Esophagus muscularis mucosa (tissue), 4 donors: ENCODE measurements around the gene PSME4. TPM values are rescaled to one million over a fixed set of nuclear protein-coding genes. Genes with fewer than 3 reads are reported as not detected.

Experiments
- DNase-seq: peaks from one replicate; pipeline ENCODE4 v3.0.0-alpha.2; 2017; ENCODE audit errors: extremely low spot score
- H3K27ac ChIP-seq, 4 donors: fragments of 200-600 bp; sonication (generic); replicated peaks in 1 of 4; 1 replicate in 3 of 4; 2 replicates in 1 of 4; pipeline ENCODE4 v1.5.1; 2016 to 2019; ENCODE audit warnings: mild to moderate bottlenecking in 1 of 4
- H3K27me3 ChIP-seq, 4 donors: fragments of 200-600 bp; sonication (generic); one replicate each; pipeline versions ENCODE4 v1.5.1 to v1.6.0; 2016 to 2019
- H3K36me3 ChIP-seq, 4 donors: fragments of 200-600 bp; sonication (generic); one replicate each; pipeline ENCODE4 v1.5.1; 2016 to 2019
- H3K4me1 ChIP-seq, 4 donors: fragments of 200-600 bp; sonication (generic); one replicate each; pipeline ENCODE4 v1.5.1; 2016 to 2019
- H3K4me3 ChIP-seq, 4 donors: fragments of 200-600 bp; sonication (generic); 1 replicate in 2 of 4; 2 replicates in 2 of 4; pipeline ENCODE4 v1.5.1; 2016 to 2019; ENCODE audit warnings: mild to moderate bottlenecking in 4 of 4, moderate library complexity in 1 of 4
- H3K9me3 ChIP-seq, 4 donors: fragments of 200-600 bp; sonication (generic); 1 replicate in 3 of 4; 2 replicates in 1 of 4; pipeline ENCODE4 v1.5.1; 2016 to 2019
- EP300 ChIP-seq: sonication (generic); formaldehyde crosslinking; IDR thresholded peaks from one replicate; pipeline ENCODE4 v1.6.1; 2017; ENCODE audit warnings: antibody characterized with exemption
- POLR2A ChIP-seq: fragments of 450-650 bp; IDR thresholded peaks from one replicate; pipeline ENCODE4 v1.6.1; 2017; ENCODE audit warnings: antibody characterized with exemption, moderate library complexity, mild to moderate bottlenecking, low read depth
- POLR2AphosphoS5 ChIP-seq, 2 donors: sonication (generic); formaldehyde crosslinking; IDR thresholded peaks; one replicate each; pipeline ENCODE4 v1.6.1; 2017; ENCODE audit warnings: antibody characterized with exemption in 2 of 2
- WGBS: methylation state at CpG from one replicate; pipeline ENCODE4 v1.1.5; 2018; 5-methylcytosine and 5-hydroxymethylcytosine counted together
- intact Hi-C: fragments of 100-400 bp; cut with DNase I; formaldehyde crosslinking; loops from one replicate; pipeline ENCODE4 v1.15.1; 2023
- small RNA-seq, 3 donors: library from RNA; depleted of rRNA; stranded (forward); fragments of <200 nt; gene quantifications; one replicate each; pipeline ENCODE3, GENCODE V24; 2016
- total RNA-seq, 4 donors: library from RNA; depleted of rRNA; stranded (reverse); fragments of >200 nt; gene quantifications; one replicate each; pipeline versions ENCODE4 v1.1.0 to v1.2.1, GENCODE V29; 2016
- TF ChIP-seq, protein P1 (sequence below), 3 experiments: fragments of 200-600 bp in 2 of 3; fragments of 450-650 bp in 1 of 3; sonication (generic) in 2 of 3; IDR thresholded peaks; one replicate each; pipeline ENCODE4 v1.5.1; 2017 to 2019; ENCODE audit warnings: antibody characterized with exemption in 3 of 3, mild to moderate bottlenecking in 2 of 3, moderate library complexity in 1 of 3

Gene PSME4
- total RNA-seq, 4 donors from 2014 or later = 47.5 to 65.8 (median 48.3) TPM

DNA sequence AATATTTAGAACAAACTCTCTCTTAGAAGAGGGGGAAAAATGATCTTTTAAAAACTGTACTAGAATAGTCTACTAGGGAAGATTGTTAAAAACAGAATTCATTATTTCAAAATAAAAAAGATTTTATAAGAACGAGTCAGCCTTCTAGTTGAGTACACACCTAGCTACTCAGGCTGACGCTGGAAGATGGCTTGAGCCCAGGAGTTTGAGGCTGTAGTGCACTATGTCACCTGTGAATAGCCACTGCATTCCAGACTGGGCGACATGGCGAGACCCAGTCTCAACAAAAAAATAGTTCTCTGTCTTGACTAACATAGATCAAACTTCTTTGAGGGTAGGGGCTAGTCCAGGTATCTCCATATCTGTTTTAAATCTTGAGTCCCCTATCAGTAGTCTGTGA, 150.1 kb downstream of the PSME4 start:
- intact Hi-C loops = loop anchor here (5.0 kb wide), 1 partner anchor 37 kb away; the partner anchor contains the start of gene GPR75
- Histone ChIP-seq H3K9me3 (no peaks in the 10 kb centered on the region), H3K36me3 (peaks cover 3 to 42% (median 34%) of the 10 kb centered on the region in 4 donors), H3K27ac (no peak overlapping the region), H3K4me1 (peaks cover 0 to under 1% (median under 1%) of the 10 kb centered on the region in 4 donors), H3K27me3 (no peaks in the 10 kb centered on the region), H3K4me3 (no peak overlapping the region)
- TF ChIP-seq, protein P1, sequence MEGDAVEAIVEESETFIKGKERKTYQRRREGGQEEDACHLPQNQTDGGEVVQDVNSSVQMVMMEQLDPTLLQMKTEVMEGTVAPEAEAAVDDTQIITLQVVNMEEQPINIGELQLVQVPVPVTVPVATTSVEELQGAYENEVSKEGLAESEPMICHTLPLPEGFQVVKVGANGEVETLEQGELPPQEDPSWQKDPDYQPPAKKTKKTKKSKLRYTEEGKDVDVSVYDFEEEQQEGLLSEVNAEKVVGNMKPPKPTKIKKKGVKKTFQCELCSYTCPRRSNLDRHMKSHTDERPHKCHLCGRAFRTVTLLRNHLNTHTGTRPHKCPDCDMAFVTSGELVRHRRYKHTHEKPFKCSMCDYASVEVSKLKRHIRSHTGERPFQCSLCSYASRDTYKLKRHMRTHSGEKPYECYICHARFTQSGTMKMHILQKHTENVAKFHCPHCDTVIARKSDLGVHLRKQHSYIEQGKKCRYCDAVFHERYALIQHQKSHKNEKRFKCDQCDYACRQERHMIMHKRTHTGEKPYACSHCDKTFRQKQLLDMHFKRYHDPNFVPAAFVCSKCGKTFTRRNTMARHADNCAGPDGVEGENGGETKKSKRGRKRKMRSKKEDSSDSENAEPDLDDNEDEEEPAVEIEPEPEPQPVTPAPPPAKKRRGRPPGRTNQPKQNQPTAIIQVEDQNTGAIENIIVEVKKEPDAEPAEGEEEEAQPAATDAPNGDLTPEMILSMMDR (IDR thresholded peaks at IDR 0.05) = no peak
- TF ChIP-seq POLR2A (no peak), EP300 (no peak), POLR2AphosphoS5 (IDR thresholded peaks at IDR 0.05) (no peak)
- WGBS = 82% methylated on average over 4 of the region's 4 CpGs
- no peak for DNase-seq

DNA sequence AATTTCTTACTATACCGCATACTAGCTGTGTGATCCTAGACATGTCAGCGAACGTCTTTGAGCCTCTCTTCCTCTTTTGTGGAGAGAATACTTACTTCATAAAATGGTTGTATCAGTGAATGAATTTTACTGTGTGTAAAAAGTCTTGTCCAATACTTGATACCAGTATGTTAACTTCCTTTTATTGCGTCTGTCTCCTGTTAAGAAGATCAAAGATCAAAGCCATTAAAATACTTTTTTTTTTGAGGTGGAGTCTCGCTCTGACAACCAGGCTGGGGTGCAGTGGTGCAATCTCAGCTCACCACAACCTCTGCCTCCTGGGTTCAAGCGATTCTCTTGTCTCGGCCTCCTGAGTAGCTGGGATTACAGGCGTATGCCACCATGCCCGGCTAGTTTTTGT, 150.7 kb downstream of the PSME4 start:
- no peaks in the 10 kb centered on the region for H3K4me1 ChIP-seq
- H3K27me3 ChIP-seq = no peaks in the 10 kb centered on the region
- no peaks in the 10 kb centered on the region for H3K9me3 ChIP-seq
- peaks cover 7 to 48% (median 40%) of the 10 kb centered on the region in 4 donors for H3K36me3 ChIP-seq
- no peak overlapping the region for H3K27ac ChIP-seq
- intact Hi-C loops = loop anchor here (5.0 kb wide), 1 partner anchor 37 kb away; the partner anchor contains the start of gene GPR75
- TF ChIP-seq, protein P1 (IDR thresholded peaks at IDR 0.05) = no peak
- TF ChIP-seq POLR2A (no peak), EP300 (no peak), POLR2AphosphoS5 (IDR thresholded peaks at IDR 0.05) (no peak)
- DNase-seq = no peak
- H3K4me3 ChIP-seq = no peak overlapping the region
- 92% methylated on average over 9 of the region's 9 CpGs for WGBS

DNA sequence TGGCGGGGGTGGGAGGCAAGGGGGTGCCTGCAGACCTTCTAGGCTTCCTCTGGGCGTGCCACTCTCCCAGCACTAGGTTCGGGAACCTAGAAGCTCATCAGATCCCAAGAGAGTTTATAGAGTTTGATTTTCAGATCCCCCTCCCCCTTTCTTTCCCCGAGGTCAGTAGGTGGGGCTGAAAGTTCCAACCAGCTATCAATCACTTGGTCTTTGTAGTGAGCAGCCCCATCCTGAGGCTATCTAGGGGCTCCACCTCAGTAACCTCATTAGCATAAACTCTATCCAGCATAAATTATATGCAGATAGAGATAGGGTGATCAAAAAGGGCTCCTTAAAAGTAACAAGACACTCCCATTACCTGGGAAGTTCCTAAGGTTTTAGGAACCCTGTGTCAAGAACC, 151.2 kb downstream of the PSME4 start:
- H3K36me3 ChIP-seq = peaks cover 11 to 52% (median 44%) of the 10 kb centered on the region in 4 donors
- no peak overlapping the region for H3K4me3 ChIP-seq
- no peaks in the 10 kb centered on the region for H3K27me3 ChIP-seq
- DNase-seq = no peak
- no peaks in the 10 kb centered on the region for H3K4me1 ChIP-seq
- H3K27ac ChIP-seq = no peak overlapping the region
- intact Hi-C loops = loop anchor here (5.0 kb wide), 1 partner anchor 38 kb away; the partner anchor contains the start of gene GPR75
- H3K9me3 ChIP-seq = no peaks in the 10 kb centered on the region
- TF ChIP-seq POLR2AphosphoS5 (IDR thresholded peaks at IDR 0.05) = no peak
- no peak for TF ChIP-seq POLR2A
- TF ChIP-seq, protein P1 (IDR thresholded peaks at IDR 0.05) = no peak
- TF ChIP-seq EP300 = no peak
- 85% methylated on average over 4 of the region's 4 CpGs for WGBS

DNA sequence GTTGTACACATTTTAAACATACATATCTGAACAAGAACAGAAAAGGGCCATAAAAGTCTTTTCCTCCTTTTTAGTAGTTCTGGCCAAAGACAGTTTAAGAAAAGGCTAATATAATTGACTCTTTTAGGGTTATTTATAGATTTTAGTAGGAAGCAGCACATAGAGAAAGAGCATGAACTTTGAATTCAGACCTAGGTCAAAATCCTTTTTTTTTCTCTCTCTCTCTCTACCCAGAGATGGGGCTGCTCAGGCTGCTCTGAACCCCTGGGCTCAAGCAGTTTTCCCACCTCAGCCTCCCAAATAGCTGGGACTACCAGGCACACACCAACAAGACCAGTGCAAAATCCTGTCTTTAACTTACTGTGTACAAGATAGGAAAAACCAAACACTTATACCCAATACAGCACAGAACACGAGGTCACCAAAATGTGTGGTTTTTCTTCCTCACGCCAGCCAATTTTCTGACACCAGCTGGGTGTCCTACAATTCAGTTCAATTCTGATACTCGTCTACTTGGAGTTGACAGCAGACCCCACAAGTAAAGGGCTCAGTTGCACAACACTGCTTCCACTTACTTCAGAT, 151.8 kb downstream of the PSME4 start:
- TF ChIP-seq EP300 (no peak), POLR2AphosphoS5 (IDR thresholded peaks at IDR 0.05) (no peak), POLR2A (no peak)
- TF ChIP-seq, protein P1 (IDR thresholded peaks at IDR 0.05) = no peak
- no peaks in the 10 kb centered on the region for H3K27me3 ChIP-seq
- no peak for DNase-seq
- H3K36me3 ChIP-seq = peaks cover 12 to 59% (median 45%) of the 10 kb centered on the region in 4 donors
- intact Hi-C loops = no loop called here
- H3K9me3 ChIP-seq = no peaks in the 10 kb centered on the region
- WGBS = 92% methylated on average over 3 of the region's 3 CpGs
- no peak overlapping the region for H3K4me3 ChIP-seq
- H3K27ac ChIP-seq = no peak overlapping the region
- no peaks in the 10 kb centered on the region for H3K4me1 ChIP-seq

Small RNA genes lying within 50 kb of the gene (small RNA-seq; reads per million reads assigned to genes)
- 0 reads per million in 3 donors for gene MIR3682

Other genes starting within 250 kb of the PSME4 start
- 1 to 10 TPM; 1.2 to 2.2 (median 2.0) TPM for gene CHAC2, start 203.2 kb downstream of the PSME4 start, total RNA-seq
- 10 to 100 TPM in 3 of 4 donors, 1 to 10 TPM in 1; 10.0 to 15.0 (median 13.2) TPM for gene ASB3, start 184.0 kb downstream of the PSME4 start, total RNA-seq
- gene ERLEC1, start 183.9 kb downstream of the PSME4 start, total RNA-seq = 10 to 100 TPM; 54.8 to 81.9 (median 61.1) TPM
- gene GPR75, start 111.0 kb downstream of the PSME4 start, total RNA-seq = 1 to 10 TPM; 1.2 to 4.6 (median 2.8) TPM
- gene ACYP2, start 144.6 kb upstream of the PSME4 start, total RNA-seq = 10 to 100 TPM; 15.4 to 28.7 (median 22.7) TPM